Stimulated activated CD4-positive, alpha-beta T cell treated with anti-CD3 and anti-CD28 coated beads, Interleukin-12 subunit alpha, Interleukin-12 subunit beta, amount 100 ng/mL, for 4 hours (primary cell): ENCODE data around the gene SELENOO.
"Not testable (repeated sequence)": the region's sequence is repeated elsewhere in the genome, so short reads cannot be mapped to it uniquely, and the experiment has no call there.

Experiments used
- DNase-seq: peaks from one replicate; pipeline ENCODE4 v3.0.0-alpha.2; 2020

Gene SELENOO, protein sequence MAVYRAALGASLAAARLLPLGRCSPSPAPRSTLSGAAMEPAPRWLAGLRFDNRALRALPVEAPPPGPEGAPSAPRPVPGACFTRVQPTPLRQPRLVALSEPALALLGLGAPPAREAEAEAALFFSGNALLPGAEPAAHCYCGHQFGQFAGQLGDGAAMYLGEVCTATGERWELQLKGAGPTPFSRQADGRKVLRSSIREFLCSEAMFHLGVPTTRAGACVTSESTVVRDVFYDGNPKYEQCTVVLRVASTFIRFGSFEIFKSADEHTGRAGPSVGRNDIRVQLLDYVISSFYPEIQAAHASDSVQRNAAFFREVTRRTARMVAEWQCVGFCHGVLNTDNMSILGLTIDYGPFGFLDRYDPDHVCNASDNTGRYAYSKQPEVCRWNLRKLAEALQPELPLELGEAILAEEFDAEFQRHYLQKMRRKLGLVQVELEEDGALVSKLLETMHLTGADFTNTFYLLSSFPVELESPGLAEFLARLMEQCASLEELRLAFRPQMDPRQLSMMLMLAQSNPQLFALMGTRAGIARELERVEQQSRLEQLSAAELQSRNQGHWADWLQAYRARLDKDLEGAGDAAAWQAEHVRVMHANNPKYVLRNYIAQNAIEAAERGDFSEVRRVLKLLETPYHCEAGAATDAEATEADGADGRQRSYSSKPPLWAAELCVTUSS

DNA sequence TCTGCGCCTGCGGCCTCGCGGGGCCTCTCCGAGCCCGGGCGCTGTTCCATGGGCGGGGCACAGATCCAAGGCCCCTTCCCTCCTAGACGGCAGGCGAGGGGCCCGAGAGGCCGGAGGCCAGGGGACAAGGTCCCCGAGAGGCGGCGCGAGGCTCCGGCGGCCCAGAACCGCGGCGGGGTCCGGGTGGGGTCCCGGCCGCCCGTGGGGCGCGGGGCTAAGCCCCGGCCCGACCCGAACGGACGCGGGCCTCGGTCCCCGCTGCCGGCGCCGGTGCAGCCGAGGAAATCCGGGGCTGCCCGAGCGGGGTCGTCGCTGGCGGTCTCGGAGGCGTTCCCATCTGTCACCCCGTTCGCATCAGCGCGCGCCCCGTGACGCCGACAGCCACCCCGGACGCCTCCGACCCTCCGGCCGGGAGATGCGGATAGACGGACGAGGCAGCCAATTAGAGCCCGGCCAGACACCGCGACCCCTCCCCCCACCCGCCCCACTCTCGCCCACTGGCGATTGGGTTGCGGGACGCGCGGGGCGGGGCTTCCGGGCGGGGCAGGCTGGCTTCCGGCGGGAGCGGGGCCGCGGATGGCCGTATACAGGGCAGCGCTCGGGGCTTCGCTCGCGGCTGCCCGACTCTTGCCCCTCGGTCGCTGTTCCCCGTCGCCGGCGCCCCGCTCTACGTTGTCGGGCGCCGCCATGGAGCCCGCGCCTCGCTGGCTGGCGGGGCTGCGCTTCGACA is at the start of gene SELENOO:
SELENOO (plus strand) TSS at position 551 of the 730 bp plus-strand sequence; CDS start at position 577, 26 bp downstream.
- peak; percentile 92 for DNase-seq

DNA sequence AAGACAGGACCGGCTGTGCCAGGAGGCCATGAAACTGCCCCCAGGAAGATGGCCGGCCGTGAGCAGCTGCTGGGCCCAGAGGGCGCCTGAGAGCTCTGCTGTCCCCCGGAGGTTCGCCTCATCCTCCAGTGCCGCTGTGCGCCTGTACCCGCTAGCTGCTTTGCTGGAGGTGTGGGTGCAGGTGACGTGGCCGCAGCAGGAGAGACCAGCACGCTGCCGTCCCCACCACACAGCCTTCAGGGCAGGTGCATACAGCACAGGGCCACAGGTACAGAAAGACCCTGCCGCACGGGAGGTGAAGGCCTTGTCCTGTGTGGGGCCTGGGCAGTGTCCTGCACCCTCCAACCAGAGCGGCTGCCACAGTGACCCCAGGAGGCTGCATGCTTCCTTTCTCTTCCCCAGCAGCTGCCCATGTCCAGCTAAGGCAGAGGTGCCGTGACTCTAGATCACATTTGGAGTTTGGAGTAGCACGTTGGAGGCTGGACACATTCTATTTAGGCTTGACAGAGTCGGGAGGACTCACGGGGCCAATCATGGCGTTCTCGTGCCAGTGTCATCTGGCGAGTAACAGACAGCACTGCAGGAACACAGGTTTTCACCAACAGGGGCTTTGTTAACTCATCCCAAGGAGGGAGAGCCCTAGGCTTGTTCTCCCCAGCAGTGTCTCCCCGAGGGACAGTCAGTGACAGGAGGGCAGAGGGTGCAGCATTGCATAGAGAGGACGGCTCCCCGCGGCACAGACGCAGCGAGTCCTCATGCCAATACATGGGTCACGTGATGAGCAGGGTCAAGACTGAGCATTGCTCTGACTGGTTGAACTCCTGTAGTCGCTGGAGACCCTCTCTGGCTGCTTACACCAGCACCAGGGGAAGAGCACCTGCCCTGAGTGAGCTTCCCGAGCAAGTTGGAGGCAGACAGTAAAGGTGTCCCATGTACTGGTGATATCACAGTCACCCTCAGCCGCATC is 49.0 kb upstream of the SELENOO start:
- DNase-seq, result no peak

DNA sequence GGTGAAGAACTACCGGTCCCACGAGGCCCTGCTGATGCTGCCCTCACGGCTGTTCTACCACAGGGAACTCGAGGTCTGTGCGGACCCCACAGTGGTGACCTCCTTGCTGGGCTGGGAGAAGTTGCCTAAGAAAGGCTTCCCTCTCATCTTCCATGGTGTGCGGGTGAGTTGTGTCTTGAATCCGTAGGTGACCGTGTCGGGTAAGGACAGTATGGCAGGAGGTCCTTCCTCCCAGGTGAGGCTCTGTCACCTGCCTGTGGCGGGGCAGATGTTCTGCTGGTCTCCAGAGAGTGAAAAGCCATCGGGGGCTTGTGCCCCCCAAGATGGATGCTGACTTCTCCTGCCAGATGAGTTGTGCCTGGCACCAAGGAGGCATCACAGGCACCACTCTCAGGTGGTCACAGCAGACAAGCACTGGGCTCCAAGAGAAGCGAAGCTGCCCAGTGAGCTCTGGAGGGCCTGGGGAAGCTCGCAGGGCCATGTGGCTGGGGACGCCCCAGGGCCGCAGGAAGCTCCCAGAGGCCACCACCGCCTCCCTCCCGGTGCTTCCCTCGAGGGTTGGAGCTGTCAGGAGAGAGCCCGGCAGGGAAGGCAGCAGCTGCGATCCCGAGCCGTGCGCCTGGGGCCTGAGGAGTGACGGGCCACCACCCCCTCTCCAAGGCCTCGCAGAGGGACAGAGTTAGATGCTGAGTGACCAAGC is 47.6 kb upstream of the SELENOO start:
- DNase-seq, result no peak

DNA sequence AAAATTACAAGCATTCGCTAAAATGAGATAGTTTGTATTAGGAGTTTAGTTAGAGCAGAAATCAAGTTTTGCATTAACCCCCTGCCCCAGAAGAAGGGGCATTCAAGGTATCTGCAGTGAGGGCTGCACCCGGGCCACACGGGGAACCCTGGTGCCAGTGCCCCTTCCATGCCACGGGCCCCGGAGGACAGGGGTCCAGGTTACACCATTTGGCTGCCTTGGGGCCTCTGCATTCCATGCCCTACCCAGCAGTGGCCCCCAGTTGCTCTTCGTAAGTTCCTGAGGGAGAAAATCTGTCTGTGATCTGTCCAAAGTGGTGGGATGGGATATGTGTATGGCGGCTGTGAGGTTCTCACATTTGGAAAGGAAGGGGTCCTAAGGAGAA is 47.1 kb upstream of the SELENOO start:
- no peak for DNase-seq

DNA sequence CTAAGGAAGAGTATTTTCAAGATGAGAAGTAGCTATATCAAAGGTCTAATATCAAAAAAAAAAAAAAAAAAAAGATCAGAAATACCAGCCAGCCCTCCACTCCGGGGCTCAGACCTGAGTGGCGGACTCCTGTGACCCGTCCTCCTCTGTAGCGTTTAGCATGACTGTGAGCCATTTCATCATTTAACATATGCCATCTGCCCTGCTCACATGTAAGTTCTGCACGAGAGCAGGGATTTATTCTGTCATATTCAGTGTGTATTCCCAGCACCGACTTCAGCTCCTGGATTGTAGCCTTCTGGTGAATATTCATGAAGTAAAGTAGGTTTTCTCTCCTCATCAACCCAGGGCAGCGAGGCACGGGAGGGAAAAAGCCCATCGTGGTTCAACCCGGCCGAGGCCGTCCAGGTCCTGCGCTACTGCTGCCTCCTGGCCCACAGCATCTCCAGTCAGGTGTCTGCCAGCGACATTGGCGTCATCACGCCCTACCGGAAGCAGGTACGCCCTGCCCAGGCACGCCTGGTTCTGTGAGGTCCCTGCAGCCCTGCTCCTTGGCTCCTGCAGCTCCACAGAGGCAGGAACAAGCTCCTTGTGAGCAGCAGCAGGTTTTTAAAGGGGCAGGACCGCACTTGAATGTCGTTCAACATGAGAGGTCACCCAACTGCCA is 43.0 kb upstream of the SELENOO start:
- DNase-seq, result no peak

DNA sequence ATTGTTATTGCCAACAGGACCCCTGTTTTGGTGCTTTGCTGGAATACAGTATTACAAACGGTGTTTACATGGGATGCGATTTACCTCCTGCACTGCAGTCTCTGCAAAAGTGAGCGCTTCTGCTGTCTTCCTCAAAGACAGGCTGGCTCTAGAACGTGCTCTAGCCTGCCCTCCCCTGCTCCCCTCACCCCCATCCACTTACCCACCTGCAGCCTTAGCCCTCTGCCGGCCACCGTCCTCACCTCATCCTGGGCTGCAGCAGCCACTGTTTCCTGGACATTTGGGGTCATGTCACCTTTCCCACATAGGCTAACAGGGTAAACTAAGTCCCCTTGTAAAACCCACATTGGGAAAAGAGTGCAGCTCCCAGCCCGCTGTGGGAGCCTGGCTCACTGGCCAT is 39.9 kb upstream of the SELENOO start:
- no peak for DNase-seq

DNA sequence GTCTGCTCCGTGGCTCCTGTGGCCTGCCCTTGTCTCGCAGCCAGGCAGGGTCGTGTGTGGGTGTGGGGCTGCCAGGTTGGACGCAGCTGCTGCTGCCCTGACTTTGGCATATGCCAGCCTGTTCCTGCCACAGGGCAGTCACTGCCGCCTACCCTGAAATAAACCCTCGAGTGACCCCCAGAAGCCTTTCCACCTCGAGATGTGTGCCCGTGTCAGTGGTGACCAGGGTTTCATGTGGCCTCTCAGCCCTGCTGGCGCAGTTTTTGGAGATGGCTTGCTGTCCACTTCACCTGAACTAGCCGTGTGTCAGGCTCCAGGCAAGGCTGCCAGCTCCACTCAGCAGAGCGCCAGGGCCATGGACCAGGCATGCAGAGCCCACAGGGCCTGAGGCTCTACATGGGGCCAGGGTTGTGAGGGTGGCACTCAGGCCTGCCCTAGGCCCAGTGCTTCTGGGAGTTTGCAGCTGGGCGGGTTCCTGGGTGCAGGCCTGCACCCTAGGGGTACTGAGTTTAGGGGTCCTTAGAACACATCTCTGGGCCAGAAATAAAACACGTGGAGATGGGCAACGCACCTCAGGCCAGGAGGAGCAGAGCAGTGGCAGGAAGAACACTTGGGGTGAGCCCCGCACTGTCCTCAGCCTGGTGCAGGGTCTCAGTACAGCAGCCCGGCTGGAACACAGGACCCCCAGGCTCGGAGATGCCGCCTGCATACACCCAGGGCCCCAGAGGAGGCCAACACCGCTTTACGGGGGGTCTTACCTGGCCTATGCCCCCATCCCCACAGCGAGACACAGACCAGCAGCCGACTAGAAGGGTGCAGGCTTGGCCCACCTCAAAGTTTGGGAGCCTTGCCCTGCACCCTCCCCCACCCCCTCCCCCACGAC is 39.1 kb upstream of the SELENOO start:
- DNase-seq, result no peak

DNA sequence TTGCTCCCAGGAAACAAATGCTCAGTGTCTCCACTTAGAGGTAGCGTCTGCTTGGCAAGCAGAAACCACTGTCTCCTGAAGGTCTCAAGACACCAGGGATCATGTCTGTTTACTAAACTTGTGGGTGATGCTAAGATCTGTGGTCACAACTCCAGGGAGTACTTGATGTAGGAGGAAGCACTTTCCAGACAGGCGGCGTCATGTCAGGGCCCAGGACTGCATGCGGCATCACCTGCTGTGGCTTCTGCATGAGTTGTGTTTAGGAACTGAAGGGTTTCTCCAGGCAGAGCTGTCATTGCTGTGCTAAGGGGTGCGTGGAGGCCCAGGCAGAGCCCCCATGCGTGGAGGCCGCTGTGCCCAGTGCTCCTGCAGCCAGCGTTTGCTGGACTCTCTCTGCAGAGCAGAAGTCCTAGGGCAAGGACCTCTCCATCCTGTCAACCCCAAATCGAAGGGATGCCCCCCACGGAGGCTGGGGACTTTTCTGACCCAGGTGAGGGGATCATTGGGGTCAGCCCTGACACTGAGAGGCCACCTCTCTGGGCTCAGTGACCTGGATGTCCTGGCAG is 38.3 kb upstream of the SELENOO start:
- DNase-seq, result no peak

DNA sequence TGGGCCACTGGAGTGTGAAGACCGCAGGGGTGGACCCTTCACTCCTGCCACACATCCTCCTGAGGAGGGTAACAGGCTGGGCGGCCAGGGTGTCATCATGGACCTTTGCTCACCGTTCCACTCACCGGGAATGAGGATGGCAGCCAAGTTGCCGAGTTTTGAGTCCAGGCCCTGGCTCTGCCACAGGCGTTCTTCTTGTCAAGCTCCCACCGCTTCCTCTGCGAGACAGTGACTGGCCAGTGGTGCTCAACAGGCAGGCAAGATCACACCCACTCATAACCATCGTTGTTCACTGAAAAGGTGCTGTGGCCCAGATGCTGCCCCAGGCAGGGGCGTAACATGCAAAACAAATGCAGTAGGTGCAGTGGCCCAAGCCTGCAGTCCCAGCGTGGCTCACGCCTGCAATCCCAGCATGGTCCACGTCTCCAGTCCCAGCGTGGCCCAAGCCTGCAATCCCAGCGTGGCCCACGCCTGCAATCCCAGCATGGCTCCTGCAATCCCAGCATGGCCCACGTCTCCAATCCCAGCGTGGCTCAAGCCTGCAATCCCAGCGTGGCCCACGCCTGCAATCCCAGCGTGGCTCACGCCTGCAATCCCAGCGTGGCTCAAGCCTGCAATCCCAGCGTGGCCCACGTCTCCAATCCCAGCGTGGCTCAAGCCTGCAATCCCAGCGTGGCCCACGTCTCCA is 35.2 kb upstream of the SELENOO start:
- DNase-seq, result no peak

DNA sequence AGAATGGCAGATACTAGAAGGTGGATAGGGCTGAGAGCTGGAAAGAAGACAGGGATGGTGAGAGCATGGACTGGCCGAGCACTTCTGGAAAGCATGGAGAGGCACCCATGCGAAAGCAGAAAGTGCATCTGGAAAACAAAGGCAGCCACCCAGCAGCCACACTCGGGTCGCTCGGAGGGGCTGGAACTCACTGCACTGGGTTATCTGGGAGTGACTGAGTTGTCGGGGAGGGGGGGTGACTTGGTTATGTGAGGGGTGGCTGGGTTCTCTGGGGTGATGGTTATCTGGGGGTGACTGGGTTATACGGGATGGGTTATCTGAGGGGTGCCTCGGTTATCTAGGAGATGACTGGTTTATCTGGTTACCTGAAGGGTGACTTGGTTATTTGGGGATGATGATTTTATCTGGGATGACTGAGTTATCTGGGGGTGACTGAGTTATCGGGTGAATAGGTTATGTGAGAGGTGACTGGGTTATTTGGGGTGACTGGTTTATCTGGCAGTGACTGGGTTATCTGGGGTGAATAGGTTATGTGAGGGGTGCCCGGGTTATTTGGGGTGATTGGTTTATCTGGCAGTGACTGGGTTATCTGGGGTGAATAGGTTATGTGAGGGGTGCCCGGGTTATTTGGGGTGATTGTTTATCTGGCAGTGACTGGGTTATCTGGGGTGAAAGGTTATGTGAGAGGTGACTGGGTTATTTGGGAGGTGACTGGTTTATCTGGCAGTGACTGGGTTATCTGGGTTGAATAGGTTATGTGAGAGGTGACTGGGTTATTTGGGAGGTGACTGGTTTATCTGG is 32.9 kb upstream of the SELENOO start:
- no peak for DNase-seq

DNA sequence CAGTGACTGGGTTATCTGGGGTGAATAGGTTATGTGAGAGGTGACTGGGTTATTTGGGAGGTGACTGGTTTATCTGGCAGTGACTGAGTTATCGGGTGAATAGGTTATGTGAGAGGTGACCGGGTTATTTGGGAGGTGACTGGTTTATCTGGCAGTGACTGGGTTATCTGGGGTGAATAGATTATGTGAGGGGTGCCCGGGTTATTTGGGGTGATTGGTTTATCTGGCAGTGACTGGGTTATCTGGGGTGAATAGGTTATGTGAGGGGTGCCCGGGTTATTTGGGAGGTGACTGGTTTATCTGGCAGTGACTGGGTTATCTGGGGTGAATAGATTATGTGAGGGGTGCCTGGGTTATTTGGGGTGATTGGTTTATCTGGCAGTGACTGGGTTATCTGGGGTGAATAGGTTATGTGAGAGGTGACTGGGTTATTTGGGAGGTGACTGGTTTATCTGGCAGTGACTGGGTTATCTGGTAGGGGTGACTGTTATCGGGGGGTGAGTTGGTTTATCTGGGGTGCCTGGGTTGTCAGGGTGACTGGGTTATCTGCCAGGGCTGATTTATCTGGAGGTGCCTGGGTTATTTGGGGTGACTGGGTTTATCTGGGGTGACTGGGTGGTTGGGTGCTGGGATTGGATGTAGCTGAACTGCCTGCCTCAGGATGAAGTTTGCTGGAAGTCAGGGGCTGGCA is 32.2 kb upstream of the SELENOO start:
- not testable (repeated sequence) for DNase-seq

DNA sequence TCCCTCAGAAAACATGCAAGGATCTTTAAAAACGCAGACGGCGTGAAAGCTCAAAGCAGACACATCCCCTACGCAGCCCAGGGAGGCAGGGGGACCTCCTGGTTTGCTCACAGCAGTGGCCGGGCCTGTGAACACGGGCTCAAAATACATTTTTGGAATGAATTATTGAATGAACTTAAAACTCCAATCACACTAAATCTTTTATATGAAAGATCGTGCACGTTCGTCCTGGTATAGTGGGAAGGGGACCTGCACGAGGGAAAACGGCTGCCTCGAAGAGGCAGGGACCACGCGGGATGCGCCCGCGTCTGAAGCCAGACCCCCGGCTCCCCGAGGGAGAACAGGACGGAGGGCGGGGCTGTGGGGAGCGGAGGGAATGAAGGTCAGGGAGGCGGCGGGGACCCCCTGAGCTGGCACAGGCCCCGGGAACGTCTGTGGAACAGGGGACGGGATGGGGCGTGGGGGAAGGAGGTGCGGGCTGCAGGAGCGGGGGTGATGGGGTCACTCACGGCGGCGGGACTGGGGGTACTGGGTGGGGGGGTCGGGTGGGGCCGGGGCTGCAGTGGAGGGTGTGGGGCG is 31.5 kb upstream of the SELENOO start:
- no peak for DNase-seq

DNA sequence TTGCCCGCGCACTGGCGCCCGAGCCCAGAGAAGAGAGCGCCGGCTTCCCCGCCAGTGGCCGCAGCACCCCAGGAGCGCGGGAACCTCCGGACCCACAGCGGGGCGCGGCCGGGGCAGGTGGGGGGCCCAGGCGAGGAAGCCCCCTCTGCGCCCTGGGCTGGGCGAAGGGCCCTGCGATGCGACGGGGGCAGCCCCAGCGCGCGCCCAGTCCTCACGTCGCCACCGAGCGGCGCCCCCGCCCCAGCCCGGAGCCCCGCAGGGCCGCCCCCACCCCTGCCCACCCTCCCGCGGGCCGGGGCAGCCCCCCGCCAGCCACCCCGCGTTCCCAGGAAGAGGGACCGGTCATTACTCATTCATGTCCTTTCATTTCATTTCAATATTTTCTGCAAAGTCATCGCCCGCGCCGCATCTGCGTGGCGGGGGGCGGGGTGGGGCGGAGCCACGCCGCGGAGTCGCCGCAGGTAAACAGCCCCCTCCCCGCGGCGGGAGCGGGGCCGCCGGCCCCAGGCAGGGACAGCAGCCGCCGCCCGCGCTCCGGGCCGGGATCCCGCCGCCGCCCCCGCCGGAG is 31.0 kb upstream of the SELENOO start:
- peak; percentile 63 for DNase-seq

DNA sequence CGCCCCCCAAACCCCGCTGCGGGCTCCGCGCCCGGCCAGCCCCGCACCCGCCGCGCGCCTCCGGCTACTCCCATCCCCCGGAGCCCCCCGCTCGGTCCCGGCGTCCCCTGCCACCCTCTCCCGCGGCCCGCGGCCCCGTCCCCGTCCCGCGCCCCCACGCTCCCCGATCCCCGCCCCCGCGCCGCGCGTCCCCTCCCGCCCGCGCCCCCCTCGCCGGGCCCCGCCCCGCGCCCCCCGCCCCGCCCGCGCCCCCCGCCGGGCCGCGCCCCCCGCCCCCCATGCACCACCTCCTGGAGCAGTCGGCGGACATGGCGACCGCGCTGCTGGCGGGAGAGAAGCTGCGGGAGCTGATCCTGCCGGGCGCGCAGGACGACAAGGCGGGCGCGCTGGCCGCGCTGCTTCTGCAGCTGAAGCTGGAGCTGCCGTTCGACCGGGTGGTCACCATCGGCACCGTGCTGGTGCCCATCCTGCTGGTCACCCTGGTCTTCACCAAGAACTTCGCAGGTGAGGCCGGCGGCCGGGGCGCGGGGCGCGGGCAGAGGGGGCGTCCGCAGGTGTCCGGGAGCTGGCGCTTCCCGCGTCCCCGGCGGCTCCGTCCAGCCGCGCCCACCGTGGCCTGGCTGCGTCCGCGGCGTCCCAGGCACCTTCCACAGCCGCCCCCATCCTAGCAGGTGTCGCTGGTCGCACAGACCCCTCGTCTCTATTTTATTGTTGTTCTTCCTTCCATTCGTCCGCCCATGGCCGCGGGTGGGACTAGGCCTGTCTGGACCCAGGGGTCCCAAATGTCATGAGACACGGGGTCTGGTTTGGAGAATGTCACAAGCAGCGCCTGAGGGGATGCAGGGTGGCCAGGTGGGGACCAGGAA is 30.1 kb upstream of the SELENOO start, which contains the start of gene PANX2:
PANX2 (plus strand) TSS at position 279 of the 866 bp plus-strand sequence; CDS start at position 279, 0 bp downstream.
- DNase-seq, result no peak

DNA sequence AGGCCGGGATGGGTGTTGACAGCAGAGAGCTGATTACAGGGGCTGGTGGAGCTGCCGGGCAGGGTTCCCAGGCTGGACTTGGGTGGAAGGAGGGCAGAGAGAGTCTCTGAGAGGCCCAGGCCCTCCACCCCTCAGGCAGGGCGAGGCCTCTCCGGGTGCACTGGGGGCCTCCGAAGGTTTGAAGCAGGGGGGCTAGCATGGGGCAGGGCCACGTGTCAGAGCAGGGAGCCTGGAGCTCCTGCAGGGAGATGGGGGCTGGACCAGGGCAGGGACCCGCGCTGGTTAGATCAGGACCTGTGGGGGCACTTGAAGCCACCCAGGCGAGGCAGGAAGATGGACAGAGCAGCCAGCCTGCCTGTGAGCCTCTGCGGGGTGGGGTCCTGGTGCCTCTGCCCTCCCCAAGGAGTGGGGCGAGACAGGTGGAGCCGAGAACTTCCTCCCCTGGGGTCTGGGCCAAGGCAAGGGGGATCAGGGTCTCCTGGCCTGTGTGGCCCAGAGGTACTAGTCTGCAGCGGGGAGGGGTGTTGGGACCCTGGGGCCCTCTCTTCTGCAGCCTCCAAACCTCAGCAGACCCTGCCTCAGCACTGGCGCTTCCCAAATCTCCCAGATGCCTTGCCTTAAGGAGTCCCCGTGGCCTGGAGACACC is 29.4 kb upstream of the SELENOO start:
- no peak for DNase-seq
